Neural cell (in vitro differentiated cells): ENCODE measurements around the gene EREG.

Source experiments
- EZH2 ChIP-seq: fragments of 200-600, 300-800 bp; shearing (Covaris generic), sonication (generic); IDR thresholded peaks from 2 replicates; pipeline ENCODE4 v1.6.1; 2014; ENCODE audit warnings: antibody characterized with exemption, low read length, borderline replicate concordance, mild to moderate bottlenecking; ENCODE audit not compliant: insufficient read depth, poor library complexity, severe bottlenecking
- POLR2AphosphoS5 ChIP-seq: IDR thresholded peaks from 2 replicates; pipeline ENCODE4 v1.6.1; 2012
- TF ChIP-seq, protein P1 (sequence below): IDR thresholded peaks from 2 replicates; pipeline ENCODE4 v1.6.1; 2012; ENCODE audit warnings: borderline replicate concordance
- TF ChIP-seq, protein P2 (sequence below): fragments of 450-650 bp; IDR thresholded peaks from 2 replicates; pipeline ENCODE4 v1.5.1; 2014; ENCODE audit warnings: antibody characterized with exemption, mild to moderate bottlenecking, moderate library complexity; ENCODE audit not compliant: poor library complexity, severe bottlenecking

DNA sequence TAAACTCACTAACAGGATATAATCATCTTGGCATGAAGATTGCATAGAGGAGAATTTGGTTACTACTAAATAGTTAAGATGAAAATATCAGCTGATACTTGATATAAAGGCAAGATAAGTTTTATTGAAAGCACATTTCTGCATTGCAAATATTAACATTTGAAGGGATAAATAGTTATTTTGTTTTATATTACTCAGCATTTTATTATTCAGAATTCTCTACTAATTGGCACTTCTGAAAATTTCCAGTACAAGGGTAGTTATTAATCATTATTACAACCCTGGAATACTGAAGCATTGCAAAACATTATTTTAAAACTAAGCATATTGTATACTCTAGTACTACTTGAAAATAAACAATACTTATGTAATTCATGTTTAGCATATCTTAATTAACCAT lies 47.3 kb downstream of the EREG start:
- TF ChIP-seq, protein P1, sequence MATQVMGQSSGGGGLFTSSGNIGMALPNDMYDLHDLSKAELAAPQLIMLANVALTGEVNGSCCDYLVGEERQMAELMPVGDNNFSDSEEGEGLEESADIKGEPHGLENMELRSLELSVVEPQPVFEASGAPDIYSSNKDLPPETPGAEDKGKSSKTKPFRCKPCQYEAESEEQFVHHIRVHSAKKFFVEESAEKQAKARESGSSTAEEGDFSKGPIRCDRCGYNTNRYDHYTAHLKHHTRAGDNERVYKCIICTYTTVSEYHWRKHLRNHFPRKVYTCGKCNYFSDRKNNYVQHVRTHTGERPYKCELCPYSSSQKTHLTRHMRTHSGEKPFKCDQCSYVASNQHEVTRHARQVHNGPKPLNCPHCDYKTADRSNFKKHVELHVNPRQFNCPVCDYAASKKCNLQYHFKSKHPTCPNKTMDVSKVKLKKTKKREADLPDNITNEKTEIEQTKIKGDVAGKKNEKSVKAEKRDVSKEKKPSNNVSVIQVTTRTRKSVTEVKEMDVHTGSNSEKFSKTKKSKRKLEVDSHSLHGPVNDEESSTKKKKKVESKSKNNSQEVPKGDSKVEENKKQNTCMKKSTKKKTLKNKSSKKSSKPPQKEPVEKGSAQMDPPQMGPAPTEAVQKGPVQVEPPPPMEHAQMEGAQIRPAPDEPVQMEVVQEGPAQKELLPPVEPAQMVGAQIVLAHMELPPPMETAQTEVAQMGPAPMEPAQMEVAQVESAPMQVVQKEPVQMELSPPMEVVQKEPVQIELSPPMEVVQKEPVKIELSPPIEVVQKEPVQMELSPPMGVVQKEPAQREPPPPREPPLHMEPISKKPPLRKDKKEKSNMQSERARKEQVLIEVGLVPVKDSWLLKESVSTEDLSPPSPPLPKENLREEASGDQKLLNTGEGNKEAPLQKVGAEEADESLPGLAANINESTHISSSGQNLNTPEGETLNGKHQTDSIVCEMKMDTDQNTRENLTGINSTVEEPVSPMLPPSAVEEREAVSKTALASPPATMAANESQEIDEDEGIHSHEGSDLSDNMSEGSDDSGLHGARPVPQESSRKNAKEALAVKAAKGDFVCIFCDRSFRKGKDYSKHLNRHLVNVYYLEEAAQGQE = no peak
- TF ChIP-seq EZH2 (no peak), POLR2AphosphoS5 (no peak)
- TF ChIP-seq, protein P2, sequence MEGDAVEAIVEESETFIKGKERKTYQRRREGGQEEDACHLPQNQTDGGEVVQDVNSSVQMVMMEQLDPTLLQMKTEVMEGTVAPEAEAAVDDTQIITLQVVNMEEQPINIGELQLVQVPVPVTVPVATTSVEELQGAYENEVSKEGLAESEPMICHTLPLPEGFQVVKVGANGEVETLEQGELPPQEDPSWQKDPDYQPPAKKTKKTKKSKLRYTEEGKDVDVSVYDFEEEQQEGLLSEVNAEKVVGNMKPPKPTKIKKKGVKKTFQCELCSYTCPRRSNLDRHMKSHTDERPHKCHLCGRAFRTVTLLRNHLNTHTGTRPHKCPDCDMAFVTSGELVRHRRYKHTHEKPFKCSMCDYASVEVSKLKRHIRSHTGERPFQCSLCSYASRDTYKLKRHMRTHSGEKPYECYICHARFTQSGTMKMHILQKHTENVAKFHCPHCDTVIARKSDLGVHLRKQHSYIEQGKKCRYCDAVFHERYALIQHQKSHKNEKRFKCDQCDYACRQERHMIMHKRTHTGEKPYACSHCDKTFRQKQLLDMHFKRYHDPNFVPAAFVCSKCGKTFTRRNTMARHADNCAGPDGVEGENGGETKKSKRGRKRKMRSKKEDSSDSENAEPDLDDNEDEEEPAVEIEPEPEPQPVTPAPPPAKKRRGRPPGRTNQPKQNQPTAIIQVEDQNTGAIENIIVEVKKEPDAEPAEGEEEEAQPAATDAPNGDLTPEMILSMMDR = no peak
